K562 (cell line): Measurements from ENCODE around the gene IRF2.
"Not testable (repeated sequence)": the region's sequence is repeated elsewhere in the genome, so short reads cannot be mapped to it uniquely, and the experiment has no call there.

Source experiments
- NFE2 ChIP-seq: IDR thresholded peaks from 2 replicates; pipeline ENCODE4 v1.6.1; 2014; ENCODE audit warnings: antibody characterized with exemption, low read depth
- POLR2A ChIP-seq: fragments of 450-650 bp; conservative IDR thresholded peaks from 2 replicates; pipeline ENCODE4 v1.6.1; 2016
- SAP30 ChIP-seq: fragments of 200-600 bp; sonication (generic); IDR thresholded peaks from 2 replicates; pipeline ENCODE4 v1.6.1; 2012; ENCODE audit warnings: borderline replicate concordance, low read depth, mild to moderate bottlenecking, moderate library complexity, low read length, control low read depth, inconsistent platforms; ENCODE audit not compliant: insufficient read depth, poor library complexity, severe bottlenecking
- SOX6 ChIP-seq: fragments of 450-650 bp; IDR thresholded peaks from 2 replicates; pipeline ENCODE4 v1.6.1; 2014; ENCODE audit warnings: mild to moderate bottlenecking
- SPI1 ChIP-seq: IDR thresholded peaks from 2 replicates; pipeline ENCODE4 v1.6.1; 2011; ENCODE audit warnings: low read depth, low read length, control low read depth, borderline replicate concordance
- TSC22D4 ChIP-seq: fragments of 450-650 bp; IDR thresholded peaks from 2 replicates; pipeline ENCODE4 v1.6.1; 2016; ENCODE audit warnings: missing genetic modification characterization, missing biosample characterization, control low read depth
- TF ChIP-seq, protein P1 (sequence below), 3 experiments: IDR thresholded peaks in 2 of 3; conservative IDR thresholded peaks in 1 of 3; 2 replicates each; pipeline ENCODE4 v1.5.1; 2011 to 2012; ENCODE audit warnings: low read length in 3 of 3, mild to moderate bottlenecking in 3 of 3, control low read depth in 2 of 3, improper control_type of control experiment in 1 of 3, inconsistent platforms in 1 of 3, low read depth in 1 of 3, mixed read lengths in 1 of 3, moderate library complexity in 1 of 3; ENCODE audit not compliant: insufficient read depth in 2 of 3

- TF ChIP-seq POLR2A; SOX6; SAP30; SPI1; TSC22D4 (tag); NFE2: not testable (repeated sequence)
- TF ChIP-seq, protein P1, sequence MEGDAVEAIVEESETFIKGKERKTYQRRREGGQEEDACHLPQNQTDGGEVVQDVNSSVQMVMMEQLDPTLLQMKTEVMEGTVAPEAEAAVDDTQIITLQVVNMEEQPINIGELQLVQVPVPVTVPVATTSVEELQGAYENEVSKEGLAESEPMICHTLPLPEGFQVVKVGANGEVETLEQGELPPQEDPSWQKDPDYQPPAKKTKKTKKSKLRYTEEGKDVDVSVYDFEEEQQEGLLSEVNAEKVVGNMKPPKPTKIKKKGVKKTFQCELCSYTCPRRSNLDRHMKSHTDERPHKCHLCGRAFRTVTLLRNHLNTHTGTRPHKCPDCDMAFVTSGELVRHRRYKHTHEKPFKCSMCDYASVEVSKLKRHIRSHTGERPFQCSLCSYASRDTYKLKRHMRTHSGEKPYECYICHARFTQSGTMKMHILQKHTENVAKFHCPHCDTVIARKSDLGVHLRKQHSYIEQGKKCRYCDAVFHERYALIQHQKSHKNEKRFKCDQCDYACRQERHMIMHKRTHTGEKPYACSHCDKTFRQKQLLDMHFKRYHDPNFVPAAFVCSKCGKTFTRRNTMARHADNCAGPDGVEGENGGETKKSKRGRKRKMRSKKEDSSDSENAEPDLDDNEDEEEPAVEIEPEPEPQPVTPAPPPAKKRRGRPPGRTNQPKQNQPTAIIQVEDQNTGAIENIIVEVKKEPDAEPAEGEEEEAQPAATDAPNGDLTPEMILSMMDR (IDR thresholded peaks at IDR 0.05 in 2 of 3, conservative IDR thresholded peaks at IDR 0.05 in 1 of 3; ENCODE audit: insufficient read depth in 2 of 3, low read depth in 1 of 3, low read length in 3 of 3), result not testable (repeated sequence)
Measured at GRCh38 chr4:184380214-184380613, 94.1 kb downstream of the IRF2 start.
